NCI-H345 treated with DMSO at 0.1 percent for 48 hours (cell line): ENCODE measurements around the gene PPP1R1B.

Experiments
- DNase-seq: peaks from one replicate; lab custom pipeline; 2025; ENCODE audit not compliant: unreplicated experiment; lab: John Stamatoyannopoulos, UW

Gene PPP1R1B

GRCh38 chr17:39651923-39652586 lies 25.3 kb downstream of the PPP1R1B start:
- DNase-seq: no peak

DNA sequence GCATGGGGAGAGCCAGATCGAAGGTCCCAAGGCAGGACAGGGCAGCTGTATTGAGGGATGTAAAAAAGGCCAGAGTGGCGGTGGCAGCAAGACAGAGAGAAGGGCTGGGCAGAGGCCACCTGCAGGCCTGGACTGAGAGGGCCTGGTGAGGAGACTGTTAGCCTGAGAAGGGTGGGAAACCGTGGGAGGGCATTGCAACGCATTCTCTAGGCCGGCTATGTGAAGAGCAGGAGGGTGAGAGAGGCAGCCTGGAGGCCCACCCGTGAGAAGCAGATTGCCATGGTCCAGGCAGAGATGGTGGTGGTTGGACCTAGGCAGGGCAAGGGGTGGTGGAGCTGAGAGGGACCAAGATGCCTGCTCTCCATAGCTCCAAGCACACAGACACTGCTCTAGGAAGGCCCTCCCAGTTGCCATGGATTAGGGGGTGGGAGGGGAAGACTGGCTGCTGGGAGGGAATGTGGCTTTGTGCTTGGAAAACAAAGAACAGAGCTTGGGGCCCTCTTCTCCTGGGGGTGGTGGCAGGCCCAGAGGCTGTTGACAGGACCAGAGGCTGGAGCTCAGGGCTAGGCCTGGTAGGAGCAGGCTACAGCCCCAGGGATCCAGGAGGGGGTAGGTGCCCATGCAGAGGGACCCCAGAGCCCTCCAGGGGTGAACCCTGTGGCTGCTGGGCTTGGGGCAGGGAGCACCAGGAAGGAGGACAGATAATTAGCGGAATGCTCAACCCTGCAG lies 26.0 kb downstream of the PPP1R1B start:
- DNase-seq: no peak

DNA sequence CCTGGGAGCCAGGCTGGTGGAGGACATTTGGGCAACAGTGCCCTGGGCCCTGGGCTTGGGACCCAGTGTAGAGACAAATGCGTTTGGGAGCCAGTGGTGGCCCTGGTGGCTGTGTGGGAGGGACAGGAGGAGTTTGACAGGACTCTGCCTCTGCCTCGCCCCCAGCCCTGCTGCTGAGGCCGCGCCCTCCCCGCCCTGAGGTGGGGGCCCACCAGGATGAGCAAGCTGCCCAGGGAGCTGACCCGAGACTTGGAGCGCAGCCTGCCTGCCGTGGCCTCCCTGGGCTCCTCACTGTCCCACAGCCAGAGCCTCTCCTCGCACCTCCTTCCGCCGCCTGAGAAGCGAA lies 26.5 kb downstream of the PPP1R1B start:
- no peak for DNase-seq

DNA sequence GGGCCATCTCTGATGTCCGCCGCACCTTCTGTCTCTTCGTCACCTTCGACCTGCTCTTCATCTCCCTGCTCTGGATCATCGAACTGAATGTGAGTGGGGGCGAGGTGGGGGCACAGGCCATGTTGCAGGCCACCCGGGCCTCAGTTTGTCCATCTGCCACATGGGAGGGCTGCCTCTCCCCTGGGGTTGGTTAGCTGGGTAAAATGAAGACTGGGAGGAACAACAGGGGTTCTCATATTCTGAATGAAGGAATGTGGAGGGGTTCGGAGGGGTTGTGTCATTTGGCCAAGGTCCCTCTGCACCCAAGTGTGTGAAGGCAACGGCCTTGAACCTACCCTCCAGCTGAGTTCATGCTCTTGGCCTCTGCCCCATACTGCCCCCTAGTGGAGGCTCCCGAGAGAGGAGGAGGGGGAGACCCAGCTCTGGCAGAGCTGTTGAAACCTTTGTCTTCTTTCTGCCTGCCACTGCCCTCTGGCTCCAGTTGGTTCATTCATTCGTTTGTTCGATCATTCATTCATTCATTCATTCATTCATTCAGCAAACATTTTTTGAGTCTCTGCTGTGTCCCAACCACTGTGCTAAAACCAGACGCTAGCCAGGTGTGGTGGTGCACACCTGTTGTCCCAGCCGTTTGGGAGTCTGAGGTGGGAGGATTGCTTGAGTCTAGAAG lies 27.0 kb downstream of the PPP1R1B start:
- DNase-seq: no peak

DNA sequence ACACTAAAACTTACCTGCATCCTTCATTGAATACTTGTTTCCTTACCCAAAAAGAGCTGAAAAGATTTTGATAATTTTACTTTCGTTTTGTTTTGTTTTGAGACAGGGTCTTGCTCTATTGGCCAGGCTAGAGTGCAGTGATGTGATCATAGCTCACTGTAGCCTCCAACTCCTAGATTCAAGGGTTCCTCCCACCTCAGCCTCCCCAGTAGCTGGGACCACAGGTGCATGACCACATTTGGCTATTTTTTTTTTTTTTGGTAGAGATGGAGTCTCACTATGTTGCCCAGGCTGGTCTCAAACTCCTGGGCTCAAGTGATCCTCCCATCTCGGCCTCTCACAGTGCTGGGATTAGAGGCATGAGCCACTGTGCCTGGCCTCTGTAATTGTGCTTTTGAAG lies 28.4 kb downstream of the PPP1R1B start:
- DNase-seq: no peak

DNA sequence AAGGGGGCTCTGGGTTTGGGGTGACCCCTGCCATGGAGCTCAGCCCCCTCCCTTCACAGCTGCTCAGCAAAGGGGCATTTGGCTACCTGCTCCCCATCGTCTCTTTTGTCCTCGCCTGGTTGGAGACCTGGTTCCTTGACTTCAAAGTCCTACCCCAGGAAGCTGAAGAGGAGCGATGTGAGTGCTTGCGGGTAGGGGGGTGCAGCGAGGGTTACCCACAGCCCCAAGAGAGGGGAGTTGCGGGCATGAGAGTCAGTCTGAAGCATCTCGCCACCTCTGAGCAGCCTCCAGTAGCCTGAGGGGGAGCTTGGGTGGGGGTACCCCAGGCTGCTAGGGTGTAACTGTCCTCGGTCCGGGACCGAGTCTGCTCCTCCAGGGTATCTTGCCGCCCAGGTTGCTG lies 31.6 kb downstream of the PPP1R1B start:
- no peak for DNase-seq

DNA sequence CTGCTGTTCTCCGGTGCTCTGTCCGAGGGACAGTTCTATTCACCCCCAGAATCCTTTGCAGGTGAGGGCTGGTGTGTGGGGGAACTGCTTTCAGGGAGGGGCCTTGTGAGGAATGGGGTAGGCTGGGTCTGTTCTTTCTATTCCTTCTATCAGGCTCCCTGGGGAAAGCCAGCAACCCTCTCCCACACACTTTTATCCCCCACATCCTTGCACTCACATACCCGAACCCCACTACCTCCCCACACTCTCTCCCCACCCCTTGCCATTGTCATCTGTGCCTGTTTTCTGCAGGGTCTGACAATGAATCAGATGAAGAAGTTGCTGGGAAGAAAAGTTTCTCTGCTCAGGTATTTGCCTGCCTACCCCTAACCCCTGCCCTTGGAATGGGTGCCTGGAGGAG lies 32.0 kb downstream of the PPP1R1B start:
- no peak for DNase-seq

DNA sequence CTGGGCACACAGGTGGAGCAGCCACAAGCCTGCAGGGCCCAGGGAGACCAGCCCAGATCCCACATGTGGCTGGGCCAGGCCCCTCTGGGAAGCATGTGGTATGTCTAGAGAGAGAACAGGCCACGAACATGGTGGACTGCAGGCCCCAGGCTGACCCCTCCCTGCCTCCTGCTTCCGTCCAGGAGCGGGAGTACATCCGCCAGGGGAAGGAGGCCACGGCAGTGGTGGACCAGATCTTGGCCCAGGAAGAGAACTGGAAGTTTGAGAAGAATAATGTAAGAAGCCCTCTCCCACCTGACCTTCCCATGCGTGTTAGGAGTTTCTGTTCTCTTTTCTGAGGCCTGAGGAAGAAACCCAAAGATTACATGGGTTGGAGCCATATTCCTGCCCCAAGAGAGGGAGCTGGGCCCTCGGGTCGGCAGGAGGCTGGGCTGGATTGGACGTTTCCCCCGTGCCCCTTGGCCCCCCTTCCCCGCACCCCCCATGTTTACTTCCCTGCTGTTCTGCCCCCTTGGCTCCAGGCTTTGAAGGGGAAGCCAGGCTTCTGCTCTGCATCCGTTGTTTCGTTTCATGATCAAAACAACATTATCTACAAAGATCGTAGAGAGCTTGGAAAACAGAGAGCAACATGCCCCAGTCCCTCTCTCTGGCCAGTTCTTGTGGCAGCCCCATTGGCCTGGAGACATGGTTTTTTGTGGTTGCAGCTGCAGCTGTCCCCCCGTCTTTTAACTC lies 32.7 kb downstream of the PPP1R1B start:
- DNase-seq: no peak

GRCh38 chr17:39660011-39660360 lies 33.2 kb downstream of the PPP1R1B start:
- DNase-seq: no peak

DNA sequence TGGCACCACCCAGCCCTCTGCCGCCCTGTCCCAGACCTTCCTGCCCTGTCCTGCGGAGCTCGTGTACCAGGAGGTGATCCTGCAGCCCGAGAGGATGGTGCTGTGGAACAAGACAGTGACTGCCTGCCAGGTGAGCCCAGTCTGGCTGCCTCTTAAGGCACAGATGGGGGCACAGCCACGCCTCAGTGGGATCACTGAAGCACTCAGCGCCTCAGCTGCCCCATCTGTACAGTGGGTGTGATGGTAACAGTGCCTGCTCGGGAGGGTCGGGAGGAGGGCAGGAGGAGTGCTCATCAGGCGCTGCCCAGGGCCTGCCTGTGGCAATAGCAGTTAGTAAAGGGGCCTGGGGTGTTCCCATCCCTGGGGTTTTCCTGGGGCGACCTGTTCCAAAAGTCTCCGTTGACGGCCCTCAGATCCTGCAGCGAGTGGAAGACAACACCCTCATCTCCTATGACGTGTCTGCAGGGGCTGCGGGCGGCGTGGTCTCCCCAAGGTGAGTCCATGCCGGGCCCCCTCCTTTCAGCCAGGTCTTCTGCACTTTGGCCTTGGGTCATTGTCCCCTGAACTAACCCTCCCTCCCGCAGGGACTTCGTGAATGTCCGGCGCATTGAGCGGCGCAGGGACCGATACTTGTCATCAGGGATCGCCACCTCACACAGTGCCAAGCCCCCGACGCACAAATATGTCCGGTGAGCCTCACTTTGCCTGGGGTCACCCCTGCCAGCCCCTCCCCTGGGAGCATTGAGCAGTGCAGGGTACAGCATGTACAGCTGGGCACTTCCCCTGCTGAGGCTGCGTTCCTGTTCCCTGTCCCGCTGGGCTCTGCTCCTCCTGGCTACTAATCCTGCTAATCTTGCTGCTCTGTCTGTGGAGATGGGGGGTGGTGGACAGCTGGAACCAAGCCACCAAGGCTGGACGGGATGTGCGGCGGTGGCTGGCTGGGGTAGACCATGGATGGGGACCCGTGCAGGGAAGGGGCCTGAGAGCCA lies 33.9 kb downstream of the PPP1R1B start:
- no peak for DNase-seq

DNA sequence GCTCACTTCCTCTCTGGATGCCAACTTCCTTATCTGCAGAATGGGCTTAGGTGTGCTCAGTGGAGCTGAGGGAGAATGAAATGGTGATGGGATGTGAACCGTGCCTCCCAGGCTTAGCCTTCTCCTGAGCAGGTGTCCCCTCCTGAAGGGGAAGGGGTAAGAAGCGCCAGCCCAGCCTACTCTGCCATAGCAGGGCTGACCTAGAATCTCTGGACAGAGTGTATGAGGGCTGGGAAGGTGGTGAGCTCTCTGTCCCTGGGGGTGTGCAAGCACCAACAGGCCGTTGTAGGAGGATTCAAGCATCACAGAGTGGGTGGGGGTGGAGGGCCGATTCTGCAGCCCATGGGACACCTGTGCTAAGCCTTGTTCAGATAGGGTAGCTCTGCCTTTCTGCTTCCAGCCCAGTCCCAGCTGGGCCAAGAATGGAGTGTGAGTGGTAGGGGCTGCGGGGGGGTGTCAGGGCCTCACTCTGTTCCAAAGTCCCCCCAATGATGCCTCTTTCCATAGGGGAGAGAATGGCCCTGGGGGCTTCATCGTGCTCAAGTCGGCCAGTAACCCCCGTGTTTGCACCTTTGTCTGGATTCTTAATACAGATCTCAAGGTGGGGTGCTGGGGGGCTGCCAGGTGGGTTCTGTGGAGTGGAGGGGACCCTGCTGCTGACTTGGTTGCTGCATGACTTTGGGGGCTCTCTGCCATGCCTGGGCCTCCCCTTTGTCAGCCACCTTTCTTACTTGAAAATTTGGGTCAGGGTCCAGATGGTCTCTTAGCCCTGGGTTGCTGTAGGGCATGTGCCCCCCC lies 35.2 kb downstream of the PPP1R1B start:
- no peak for DNase-seq

GRCh38 chr17:39662551-39663339 lies 36.0 kb downstream of the PPP1R1B start:
- DNase-seq: no peak

DNA sequence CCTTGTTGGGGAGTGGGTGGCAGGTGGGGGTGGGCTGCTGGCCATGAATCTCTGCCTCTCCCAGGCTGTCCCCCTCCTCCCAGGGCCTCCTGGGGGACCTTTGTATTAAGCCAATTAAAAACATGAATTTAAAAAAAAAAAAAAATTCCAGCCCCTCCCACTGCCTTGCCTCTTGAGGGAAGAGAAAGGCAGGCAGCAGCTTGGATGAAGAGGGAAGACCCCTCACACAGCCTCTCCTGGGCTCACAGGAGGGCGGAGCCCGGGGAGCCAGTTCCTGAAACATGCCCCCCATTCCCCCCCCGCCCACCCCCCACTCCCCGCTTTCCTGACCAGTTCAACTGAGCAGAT lies 36.6 kb downstream of the PPP1R1B start:
- DNase-seq: no peak

DNA sequence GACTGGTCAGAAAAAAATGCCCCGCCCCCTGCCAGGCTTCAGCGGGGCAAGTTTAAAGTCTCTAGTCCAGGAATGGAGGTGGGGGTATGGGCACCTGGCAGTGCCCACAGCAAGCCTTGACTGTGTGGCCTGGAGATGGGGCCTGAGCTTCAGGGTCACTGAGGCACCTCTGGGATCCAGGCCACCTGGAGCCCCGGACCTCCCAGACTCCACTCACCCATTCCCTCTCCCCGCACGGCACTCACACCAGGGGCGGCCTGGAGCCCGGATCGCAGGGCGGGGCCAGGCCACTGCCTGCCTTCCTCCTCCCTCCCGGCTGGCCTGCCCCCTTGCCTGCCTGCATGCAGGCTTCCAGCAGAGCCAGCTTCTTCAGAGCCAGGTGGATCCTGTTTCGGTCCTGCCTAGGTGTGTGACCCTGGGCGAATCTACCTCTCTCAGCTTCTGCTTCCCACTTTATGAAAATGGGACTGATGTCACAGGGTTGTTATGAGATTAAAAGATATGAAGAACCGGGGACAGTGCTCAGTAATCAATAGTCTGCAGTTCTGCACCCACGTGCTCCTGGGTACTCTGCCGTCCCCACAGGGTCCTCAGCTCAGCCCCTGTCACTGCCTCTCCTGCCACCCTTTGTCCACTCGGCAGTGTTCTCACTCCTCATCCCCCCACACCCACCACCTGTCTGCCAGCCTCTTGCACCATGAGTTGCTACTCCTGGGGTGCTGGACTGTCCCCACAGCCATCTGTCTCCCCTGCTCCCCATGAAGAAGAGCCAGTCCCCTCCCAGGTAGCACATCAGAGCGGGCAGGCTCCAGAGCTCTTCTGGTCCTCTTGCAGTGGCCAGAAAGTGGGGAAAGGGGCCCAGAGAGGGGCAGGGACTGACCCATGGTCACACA lies 37.2 kb downstream of the PPP1R1B start:
- DNase-seq: no peak

DNA sequence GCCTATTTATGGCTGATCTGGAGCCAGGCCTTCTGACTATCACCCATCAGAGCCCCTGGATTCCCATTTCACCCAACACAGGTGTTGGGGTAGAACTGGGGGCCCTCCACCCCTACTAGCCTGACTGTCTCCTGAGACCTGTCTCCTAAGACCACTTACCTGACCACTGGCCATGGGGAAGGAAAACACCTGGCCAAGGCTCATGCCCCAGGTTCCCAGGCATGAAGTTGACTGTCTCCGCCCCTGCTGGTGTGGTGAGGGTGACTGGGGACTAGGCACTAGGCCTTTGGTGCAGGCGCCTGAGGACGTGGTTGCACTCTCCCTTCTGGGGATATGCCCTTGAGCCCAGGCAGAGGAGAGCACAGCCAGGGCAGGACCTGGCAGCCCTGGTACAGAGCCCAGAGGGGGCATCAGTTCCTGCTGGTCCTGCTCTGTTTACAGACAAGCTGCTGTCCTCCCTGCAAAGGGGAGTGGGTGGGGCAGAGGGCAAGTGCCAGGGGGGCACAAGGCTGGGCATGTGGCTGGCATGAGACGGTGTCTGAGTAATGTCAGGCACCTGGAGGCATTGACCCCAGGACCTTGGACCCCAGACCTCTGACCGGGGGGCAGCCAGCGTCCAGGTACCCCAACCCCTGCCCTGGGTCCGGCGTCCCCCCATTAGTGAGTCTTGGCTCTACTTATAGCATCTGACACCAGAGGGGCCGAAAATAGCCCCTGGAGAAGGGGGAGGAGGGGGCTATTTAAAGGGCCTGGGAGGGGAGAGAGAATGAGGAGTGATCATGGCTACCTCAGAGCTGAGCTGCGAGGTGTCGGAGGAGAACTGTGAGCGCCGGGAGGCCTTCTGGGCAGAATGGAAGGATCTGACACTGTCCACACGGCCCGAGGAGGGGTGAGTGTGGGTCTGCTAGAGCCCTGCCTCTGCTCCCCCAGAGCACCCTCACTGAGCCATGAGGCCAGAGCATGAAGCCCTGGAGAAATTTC lies 38.1 kb downstream of the PPP1R1B start, which contains the start of gene TCAP:
TSS of gene TCAP (plus strand) at position 769 of the 981 bp plus-strand sequence. CDS start at position 780, 11 bp downstream.
- no peak for DNase-seq

- peak; percentile 34 for DNase-seq
Observed at GRCh38 chr17:39665642-39666224, 39.0 kb downstream of the PPP1R1B start.
